Measurements from ENCODE around the gene ANKRD33B. TPM values are rescaled to one million over a fixed set of nuclear protein-coding genes. Genes with fewer than 3 reads are reported as not detected.

Gene ANKRD33B
- total and polyA plus RNA-seq, 9 donors, result 1.1 to 1.9 (median 1.5) TPM

GRCh38 chr5:10680876-10681481 lies 117.1 kb downstream of the ANKRD33B start:
- Histone ChIP-seq H3K9me3 (replicated peaks; ENCODE audit: control insufficient read depth, low read depth, low read length) (no peaks in the 10 kb centered on the region), H3K27me3 (ENCODE audit: control insufficient read depth, insufficient read depth, low read length) (no peaks in the 10 kb centered on the region), H3K4me1 (ENCODE audit: control insufficient read depth, insufficient read depth, low read length) (no peaks in the 10 kb centered on the region), H3K27ac (ENCODE audit: low read length) (no peak overlapping the region), H3K36me3 (ENCODE audit: control insufficient read depth, insufficient read depth, low read length) (peaks cover 55% of the 10 kb centered on the region), H3K4me3 (ENCODE audit: low read length) (no peak overlapping the region)
- 91% methylated on average over 12 of the region's 17 CpGs for WGBS (ENCODE audit: insufficient coverage)
- DNase-seq, result no peak

DNA sequence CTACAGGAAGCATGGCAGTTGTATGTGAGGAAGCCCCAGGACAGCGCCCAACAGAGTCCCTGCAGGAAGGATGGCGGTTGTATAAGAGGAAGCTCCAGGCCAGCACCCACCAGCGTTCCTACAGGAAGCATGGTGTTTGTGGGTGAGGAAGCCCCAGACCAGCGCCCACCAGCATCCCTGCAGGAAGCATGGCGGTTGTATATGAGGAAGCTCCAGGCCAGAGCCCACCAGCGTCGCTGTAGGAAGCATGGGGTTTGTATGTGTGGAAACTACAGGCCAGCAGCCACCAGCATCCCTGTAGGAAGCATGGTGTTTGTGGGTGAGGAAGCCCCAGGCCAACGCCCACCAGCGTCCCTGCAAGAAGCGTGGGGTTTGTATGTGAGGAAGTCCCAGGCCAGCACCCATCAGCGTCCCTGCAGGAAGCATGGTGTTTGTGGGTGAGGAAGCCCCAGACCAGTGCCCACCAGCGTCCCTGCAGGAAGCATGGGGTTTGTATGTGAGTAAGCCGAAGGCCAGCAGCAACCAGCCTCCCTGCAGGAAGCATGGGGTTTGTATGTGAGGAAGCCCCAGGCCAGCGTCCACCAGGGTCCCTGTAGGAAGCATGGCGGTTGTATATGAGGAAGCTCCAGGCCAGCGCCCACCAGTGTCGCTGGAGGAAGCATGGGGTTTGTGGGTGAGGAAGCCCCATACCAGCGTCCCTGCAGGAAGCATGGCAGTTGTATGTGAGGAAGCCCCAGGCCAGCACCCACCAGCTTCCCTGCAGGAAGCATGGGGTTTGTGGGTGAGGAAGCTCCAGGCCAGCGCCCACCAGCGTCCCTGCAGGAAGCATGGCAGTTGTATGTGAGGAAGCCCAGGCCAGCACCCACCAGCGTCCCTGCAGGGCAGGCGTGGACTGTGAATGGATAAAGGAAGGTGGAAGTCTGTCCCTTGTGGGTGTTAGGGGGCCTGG lies 118.1 kb downstream of the ANKRD33B start:
- peaks cover 58% of the 10 kb centered on the region for H3K36me3 ChIP-seq (ENCODE audit: control insufficient read depth, insufficient read depth, low read length)
- no peak overlapping the region for H3K27ac ChIP-seq (ENCODE audit: low read length)
- H3K4me3 ChIP-seq (ENCODE audit: low read length), result no peak overlapping the region
- WGBS (ENCODE audit: insufficient coverage), result 91% methylated on average over 20 of the region's 22 CpGs
- no peaks in the 10 kb centered on the region for H3K27me3 ChIP-seq (ENCODE audit: control insufficient read depth, insufficient read depth, low read length)
- no peak for DNase-seq
- peaks cover 2% of the 10 kb centered on the region for H3K9me3 ChIP-seq (replicated peaks; ENCODE audit: control insufficient read depth, low read depth, low read length)
- H3K4me1 ChIP-seq (ENCODE audit: control insufficient read depth, insufficient read depth, low read length), result no peaks in the 10 kb centered on the region

- H3K4me1 ChIP-seq (ENCODE audit: control insufficient read depth, insufficient read depth, low read length), result no peaks in the 10 kb centered on the region
- no peak for DNase-seq
- no peaks in the 10 kb centered on the region for H3K27me3 ChIP-seq (ENCODE audit: control insufficient read depth, insufficient read depth, low read length)
- no peak overlapping the region for H3K27ac ChIP-seq (ENCODE audit: low read length)
- 94% methylated on average over 16 of the region's 16 CpGs for WGBS (ENCODE audit: insufficient coverage)
- H3K9me3 ChIP-seq (replicated peaks; ENCODE audit: control insufficient read depth, low read depth, low read length), result peaks cover 4% of the 10 kb centered on the region
- peaks cover 53% of the 10 kb centered on the region for H3K36me3 ChIP-seq (ENCODE audit: control insufficient read depth, insufficient read depth, low read length)
- H3K4me3 ChIP-seq (ENCODE audit: low read length), result no peak overlapping the region
Observed at GRCh38 chr5:10682801-10683525, 119.1 kb downstream of the ANKRD33B start.

- DNase-seq, result no peak
- no peaks in the 10 kb centered on the region for H3K27me3 ChIP-seq (ENCODE audit: control insufficient read depth, insufficient read depth, low read length)
- peaks cover 43% of the 10 kb centered on the region for H3K36me3 ChIP-seq (ENCODE audit: control insufficient read depth, insufficient read depth, low read length)
- no peaks in the 10 kb centered on the region for H3K4me1 ChIP-seq (ENCODE audit: control insufficient read depth, insufficient read depth, low read length)
- no peak overlapping the region for H3K4me3 ChIP-seq (ENCODE audit: low read length)
- no CpG with 5 or more reads among the region's 11 CpGs for WGBS (ENCODE audit: insufficient coverage)
- H3K27ac ChIP-seq (ENCODE audit: low read length), result no peak overlapping the region
- peaks cover 4% of the 10 kb centered on the region for H3K9me3 ChIP-seq (replicated peaks; ENCODE audit: control insufficient read depth, low read depth, low read length)
Observed at GRCh38 chr5:10684303-10685086, 120.6 kb downstream of the ANKRD33B start.

DNA sequence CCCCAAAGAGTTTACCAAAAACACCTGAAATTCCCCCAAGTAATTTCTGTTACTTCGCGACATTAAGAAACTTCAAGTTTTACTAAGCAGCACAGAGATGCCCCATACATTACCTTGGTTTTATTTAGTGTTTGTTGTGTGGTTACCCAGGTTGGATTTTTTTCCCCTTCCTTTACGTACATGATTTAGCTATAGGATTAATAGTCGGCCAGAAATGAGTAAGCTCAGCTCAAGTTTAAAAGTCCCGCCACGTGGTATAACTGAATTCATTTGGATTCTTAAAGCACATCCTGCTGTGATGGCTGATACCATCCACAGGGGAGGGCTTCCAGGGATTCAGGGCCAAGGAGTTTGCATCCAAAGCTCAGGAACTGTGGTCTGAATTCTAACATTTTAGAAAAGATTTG lies 121.2 kb downstream of the ANKRD33B start:
- no peaks in the 10 kb centered on the region for H3K4me1 ChIP-seq (ENCODE audit: control insufficient read depth, insufficient read depth, low read length)
- DNase-seq, result no peak
- peaks cover 37% of the 10 kb centered on the region for H3K36me3 ChIP-seq (ENCODE audit: control insufficient read depth, insufficient read depth, low read length)
- no peaks in the 10 kb centered on the region for H3K27me3 ChIP-seq (ENCODE audit: control insufficient read depth, insufficient read depth, low read length)
- no peak overlapping the region for H3K27ac ChIP-seq (ENCODE audit: low read length)
- no peak overlapping the region for H3K4me3 ChIP-seq (ENCODE audit: low read length)
- 47% methylated on average over 3 of the region's 6 CpGs for WGBS (ENCODE audit: insufficient coverage)
- peaks cover 4% of the 10 kb centered on the region for H3K9me3 ChIP-seq (replicated peaks; ENCODE audit: control insufficient read depth, low read depth, low read length)

DNA sequence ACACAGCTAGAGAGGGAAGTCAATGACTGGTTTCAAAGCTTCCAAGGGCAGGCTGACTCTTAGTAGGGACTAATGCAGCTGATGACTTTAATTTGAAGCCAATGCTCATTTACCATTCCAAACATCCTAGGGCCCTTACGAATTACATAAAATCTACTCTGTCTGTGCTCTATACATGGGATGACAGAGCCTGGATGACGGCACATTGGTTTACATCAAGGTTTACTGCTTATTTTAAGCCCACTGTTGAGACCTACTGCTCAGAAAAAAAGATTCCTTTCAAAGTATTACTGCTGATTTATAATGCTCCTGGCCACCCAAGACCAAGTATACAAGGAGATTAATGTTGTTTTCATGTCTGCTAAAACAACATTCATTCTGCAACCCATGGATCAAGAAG lies 123.0 kb downstream of the ANKRD33B start:
- H3K27me3 ChIP-seq (ENCODE audit: control insufficient read depth, insufficient read depth, low read length), result no peaks in the 10 kb centered on the region
- 100% methylated on average over 2 of the region's 2 CpGs for WGBS (ENCODE audit: insufficient coverage)
- H3K36me3 ChIP-seq (ENCODE audit: control insufficient read depth, insufficient read depth, low read length), result peaks cover 22% of the 10 kb centered on the region
- no peak for DNase-seq
- peaks cover 4% of the 10 kb centered on the region for H3K9me3 ChIP-seq (replicated peaks; ENCODE audit: control insufficient read depth, low read depth, low read length)
- H3K4me1 ChIP-seq (ENCODE audit: control insufficient read depth, insufficient read depth, low read length), result no peaks in the 10 kb centered on the region
- no peak overlapping the region for H3K4me3 ChIP-seq (ENCODE audit: low read length)
- no peak overlapping the region for H3K27ac ChIP-seq (ENCODE audit: low read length)

DNA sequence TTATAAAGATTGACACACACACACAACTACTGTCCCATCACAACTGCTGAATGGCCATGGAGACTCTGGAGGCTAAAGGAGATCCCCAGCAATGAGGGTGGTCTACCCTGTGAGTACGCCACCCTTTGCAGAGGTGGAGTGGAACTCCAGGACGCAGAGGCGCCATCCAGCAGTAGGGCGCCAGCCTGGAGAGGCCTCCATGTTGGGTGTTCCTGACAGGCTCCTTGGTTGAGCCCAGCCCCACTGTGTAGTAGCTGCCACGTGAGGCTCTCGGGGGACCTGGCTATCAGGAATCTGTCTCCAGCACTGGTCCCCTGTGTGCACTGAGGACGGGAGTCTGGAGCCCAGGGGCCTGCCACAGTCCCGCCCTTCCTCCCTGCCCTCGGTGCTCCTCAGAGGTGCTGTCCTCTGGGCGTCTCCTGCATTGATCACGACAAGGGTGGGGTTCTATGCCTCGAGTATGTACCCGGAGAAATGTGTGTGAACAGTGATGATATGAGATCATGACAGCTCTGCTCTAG lies 124.8 kb downstream of the ANKRD33B start:
- H3K27ac ChIP-seq (ENCODE audit: low read length), result no peak overlapping the region
- 95% methylated on average over 13 of the region's 13 CpGs for WGBS (ENCODE audit: insufficient coverage)
- peaks cover 4% of the 10 kb centered on the region for H3K9me3 ChIP-seq (replicated peaks; ENCODE audit: control insufficient read depth, low read depth, low read length)
- H3K4me3 ChIP-seq (ENCODE audit: low read length), result no peak overlapping the region
- peaks cover 6% of the 10 kb centered on the region for H3K36me3 ChIP-seq (ENCODE audit: control insufficient read depth, insufficient read depth, low read length)
- no peaks in the 10 kb centered on the region for H3K4me1 ChIP-seq (ENCODE audit: control insufficient read depth, insufficient read depth, low read length)
- H3K27me3 ChIP-seq (ENCODE audit: control insufficient read depth, insufficient read depth, low read length), result no peaks in the 10 kb centered on the region
- no peak for DNase-seq

DNA sequence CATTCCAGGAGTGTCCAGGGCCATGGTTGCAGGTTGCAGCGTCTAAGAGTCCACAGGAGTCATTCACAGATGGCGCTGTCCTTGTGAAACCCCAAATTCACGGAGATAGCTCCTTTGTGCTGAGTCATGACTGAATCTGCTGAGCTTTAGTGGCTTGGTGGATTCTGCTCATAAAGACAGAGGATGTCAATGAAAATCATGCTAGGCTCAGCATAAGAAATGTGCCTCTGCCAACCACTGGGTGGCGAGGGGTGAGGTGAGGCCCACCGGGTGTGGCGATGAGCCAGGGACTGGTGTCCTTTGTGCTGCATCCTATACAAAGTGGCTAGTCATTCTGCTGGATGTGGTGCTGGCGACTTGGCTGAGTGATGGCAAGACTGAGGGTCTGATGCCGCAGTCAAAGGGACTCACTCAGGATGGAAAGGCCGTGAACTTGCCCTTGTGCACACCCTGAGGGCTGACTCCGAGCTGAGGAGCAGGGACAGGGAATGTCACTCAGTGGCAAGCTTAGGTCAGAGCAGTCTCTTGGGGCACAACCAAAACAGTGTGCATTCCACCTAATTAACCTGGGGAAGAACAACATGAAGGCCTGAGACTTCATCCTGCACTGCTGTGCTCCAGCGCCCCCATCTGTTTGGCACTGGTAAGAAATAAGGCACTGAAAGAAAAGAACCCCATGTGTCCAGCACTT lies 125.7 kb downstream of the ANKRD33B start:
- no peak for DNase-seq
- Histone ChIP-seq H3K4me3 (ENCODE audit: low read length) (no peak overlapping the region), H3K27me3 (ENCODE audit: control insufficient read depth, insufficient read depth, low read length) (no peaks in the 10 kb centered on the region), H3K27ac (ENCODE audit: low read length) (no peak overlapping the region), H3K9me3 (replicated peaks; ENCODE audit: control insufficient read depth, low read depth, low read length) (peaks cover 4% of the 10 kb centered on the region), H3K36me3 (ENCODE audit: control insufficient read depth, insufficient read depth, low read length) (peaks cover 6% of the 10 kb centered on the region), H3K4me1 (ENCODE audit: control insufficient read depth, insufficient read depth, low read length) (no peaks in the 10 kb centered on the region)
- WGBS (ENCODE audit: insufficient coverage), result 91% methylated on average over 8 of the region's 11 CpGs

Data from muscle of leg (tissue), 11 donors.